NCI-H748 treated with DMSO at 0.1 percent for 48 hours (cell line): ENCODE results near the gene EDARADD.
"Not testable (repeated sequence)": the region's sequence is repeated elsewhere in the genome, so short reads cannot be mapped to it uniquely, and the experiment has no call there.

ENCODE experiments used
- DNase-seq: peaks from one replicate; lab custom pipeline; 2025; lab: John Stamatoyannopoulos, UW

EDARADD gene

GRCh38 chr1:236393681-236394481, at the start of gene EDARADD:
TSS of gene EDARADD (plus strand) at chr1:236394286. CDS start at chr1:236394445, 159 bp downstream.
- no peak for DNase-seq

GRCh38 chr1:236345728-236346127, 48.4 kb upstream of the EDARADD start:
- no peak for DNase-seq

- no peak for DNase-seq
These were observed 46.0 kb upstream of the EDARADD start for GRCh38 chr1:236348071-236348470.

- DNase-seq = no peak
These were observed 43.8 kb upstream of the EDARADD start for GRCh38 chr1:236350308-236350707.

- DNase-seq = no peak
These were observed 42.1 kb upstream of the EDARADD start for GRCh38 chr1:236351875-236352573.

GRCh38 chr1:236352747-236353146, 41.3 kb upstream of the EDARADD start:
- DNase-seq = not testable (repeated sequence)

GRCh38 chr1:236353813-236354212, 40.3 kb upstream of the EDARADD start:
- no peak for DNase-seq

- DNase-seq = no peak
These were observed 39.5 kb upstream of the EDARADD start for GRCh38 chr1:236354330-236355147.

- no peak for DNase-seq
These were observed 37.9 kb upstream of the EDARADD start for GRCh38 chr1:236356141-236356540.

- DNase-seq = no peak
These were observed 32.0 kb upstream of the EDARADD start for GRCh38 chr1:236361909-236362590.

GRCh38 chr1:236363237-236363636, 30.8 kb upstream of the EDARADD start:
- DNase-seq = no peak

GRCh38 chr1:236365999-236366570, 28.0 kb upstream of the EDARADD start:
- no peak for DNase-seq

GRCh38 chr1:236366681-236367080, 27.4 kb upstream of the EDARADD start:
- not testable (repeated sequence) for DNase-seq

- no peak for DNase-seq
These were observed 23.7 kb upstream of the EDARADD start for GRCh38 chr1:236370420-236370819.

- no peak for DNase-seq
These were observed 23.0 kb upstream of the EDARADD start for GRCh38 chr1:236371083-236371482.

- DNase-seq = no peak
These were observed 16.1 kb upstream of the EDARADD start for GRCh38 chr1:236377832-236378535.

GRCh38 chr1:236381565-236382158, 12.4 kb upstream of the EDARADD start:
- DNase-seq = no peak

- no peak for DNase-seq
These were observed 5.8 kb upstream of the EDARADD start for GRCh38 chr1:236388332-236388731.

GRCh38 chr1:236389253-236389652, 4.8 kb upstream of the EDARADD start:
- no peak for DNase-seq

- no peak for DNase-seq
These were observed 3.1 kb upstream of the EDARADD start for GRCh38 chr1:236391008-236391407.
